Astrocyte of the cerebellum (primary cell): ENCODE measurements around the gene SKIC3.

Source experiments
- DNase-seq: peaks from one replicate; pipeline ENCODE4 v3.0.0-alpha.2; 2011; ENCODE audit warnings: low read depth
- H3K4me3 ChIP-seq: 2 replicates; pipeline ENCODE4 v1.5.1; 2011; ENCODE audit warnings: mild to moderate bottlenecking, low read depth, low read length, moderate library complexity
- CTCF ChIP-seq: IDR thresholded peaks from 2 replicates; pipeline ENCODE4 v1.5.1; 2012; ENCODE audit warnings: low read length, low read depth, moderate library complexity, mild to moderate bottlenecking; ENCODE audit errors: missing control alignments
- in situ Hi-C: cut with HindIII; loops from 2 replicates; pipeline ENCODE4 v1.10.0; 2017; ENCODE audit warnings: low sequenced_read_pairs

Gene SKIC3

DNA sequence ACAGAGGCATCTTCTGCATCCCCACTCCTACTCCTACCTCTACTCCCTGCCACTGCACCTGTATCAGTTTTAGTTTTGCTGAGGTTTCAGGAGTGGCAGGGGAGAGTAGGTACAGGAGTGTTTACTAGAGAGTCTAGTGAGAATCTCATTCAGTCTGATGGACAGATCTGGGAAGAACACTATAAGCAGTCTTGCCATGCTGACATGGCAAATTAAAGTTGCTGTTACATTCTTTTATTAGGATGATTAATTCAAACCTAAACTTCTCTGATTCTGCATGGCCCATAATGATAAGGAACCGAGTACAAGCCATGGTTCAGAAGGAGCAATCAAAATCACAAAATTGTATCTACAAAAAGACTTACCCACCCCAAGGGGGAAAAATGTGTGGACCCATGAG lies 7.5 kb upstream of the SKIC3 start:
- no peak for TF ChIP-seq CTCF
- no peak for DNase-seq
- in situ Hi-C loops, result no loop called here
- no peak overlapping the region for H3K4me3 ChIP-seq

- H3K4me3 ChIP-seq, result no peak overlapping the region
- no peak for TF ChIP-seq CTCF
- in situ Hi-C loops, result no loop called here
- DNase-seq, result no peak
Measured at GRCh38 chr5:95557841-95558240, 3.1 kb upstream of the SKIC3 start.

- in situ Hi-C loops, result no loop called here
- no peak for TF ChIP-seq CTCF
- DNase-seq, result no peak
- H3K4me3 ChIP-seq, result peak overlapping the region; percentile 89
Measured at GRCh38 chr5:95555553-95555952, 776 bp upstream of the SKIC3 start.

GRCh38 chr5:95554331-95554646 lies 488 bp downstream of the SKIC3 start:
- peak overlapping the region; percentile 89 for H3K4me3 ChIP-seq
- in situ Hi-C loops, result no loop called here
- DNase-seq, result no peak
- no peak for TF ChIP-seq CTCF

DNA sequence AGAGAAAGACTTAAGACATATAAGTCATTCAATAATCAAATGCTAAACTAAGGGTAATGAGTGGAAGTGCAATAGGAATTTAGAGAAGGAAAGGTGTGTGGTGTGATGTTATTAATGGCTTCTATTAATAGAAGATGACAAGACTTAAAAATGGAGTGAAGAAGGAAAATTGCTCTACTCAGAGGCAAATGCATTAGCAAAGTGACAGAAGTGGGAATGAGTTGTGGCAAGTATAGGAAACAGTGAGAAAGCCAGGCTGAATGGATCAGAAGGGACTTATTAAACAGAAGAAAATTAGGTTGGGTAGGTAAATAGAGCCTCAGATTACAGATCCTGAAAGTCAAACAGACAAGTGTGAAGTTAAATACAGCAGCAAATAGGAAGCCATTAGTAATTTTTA lies 5.7 kb downstream of the SKIC3 start:
- TF ChIP-seq CTCF, result no peak
- no peak overlapping the region for H3K4me3 ChIP-seq
- DNase-seq, result no peak
- in situ Hi-C loops, result no loop called here

- in situ Hi-C loops, result no loop called here
- no peak overlapping the region for H3K4me3 ChIP-seq
- DNase-seq, result no peak
- no peak for TF ChIP-seq CTCF
Measured at GRCh38 chr5:95543017-95543705, 11.6 kb downstream of the SKIC3 start.
